ENCODE results near the gene SP2.
"Not testable (repeated sequence)": the region's sequence is repeated elsewhere in the genome, so short reads cannot be mapped to it uniquely, and the experiment has no call there.

SP2 gene

DNA sequence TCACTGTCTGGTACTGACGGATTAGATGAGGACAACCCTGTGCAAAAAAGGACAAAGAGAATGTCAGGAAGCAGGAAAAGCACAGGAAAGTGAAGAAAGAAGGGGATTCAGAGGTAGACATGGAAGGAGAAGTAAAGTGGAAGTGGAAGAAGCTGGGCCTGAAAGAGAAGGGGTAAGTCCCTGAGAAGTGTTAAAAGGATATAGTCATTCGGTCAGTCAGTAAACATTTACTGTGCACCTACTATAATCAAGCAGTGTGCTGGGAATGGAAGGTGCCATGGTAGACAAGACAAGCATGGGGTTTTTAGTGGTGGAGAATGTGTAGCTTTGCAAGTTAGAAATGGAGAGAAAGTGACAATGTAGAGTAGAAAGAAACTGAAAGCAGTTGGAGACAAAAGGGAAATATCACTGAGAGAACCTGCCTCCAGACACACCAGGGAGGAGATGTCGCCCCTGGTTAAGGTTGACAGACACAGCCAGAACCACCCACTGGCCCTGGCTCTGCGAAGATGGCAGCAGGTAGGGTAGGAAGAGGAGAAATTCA is 4.4 kb upstream of the SP2 start:
- FAIRE-seq = no peak

- no peak for FAIRE-seq
Measured at GRCh38 chr17:47894498-47895346, 1.3 kb upstream of the SP2 start.

- no peak for FAIRE-seq
Measured at GRCh38 chr17:47895347-47895855, 635 bp upstream of the SP2 start.

- FAIRE-seq = no peak
Measured at GRCh38 chr17:47896672-47897490, 845 bp downstream of the SP2 start.

DNA sequence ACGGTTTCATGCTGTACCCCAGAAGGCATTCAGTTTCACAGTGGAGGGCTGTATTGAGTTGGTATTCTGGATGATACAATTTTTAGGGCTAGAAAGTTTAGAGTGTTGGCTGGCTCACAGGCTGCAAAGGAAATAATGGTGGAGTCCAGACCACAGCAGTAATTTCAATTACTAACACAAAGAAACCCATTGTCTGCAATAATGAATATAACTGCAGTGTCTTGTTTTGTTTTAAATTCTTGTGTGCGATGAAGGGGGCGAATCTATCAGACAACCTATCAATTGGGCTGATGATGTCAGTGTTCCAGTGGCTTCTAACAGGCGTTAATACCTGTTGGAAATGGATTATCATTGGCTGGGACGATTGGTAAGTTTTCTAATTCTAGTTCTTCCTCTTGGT is 1.5 kb downstream of the SP2 start:
- no peak for FAIRE-seq

GRCh38 chr17:47898241-47898640 is 2.2 kb downstream of the SP2 start:
- no peak for FAIRE-seq

DNA sequence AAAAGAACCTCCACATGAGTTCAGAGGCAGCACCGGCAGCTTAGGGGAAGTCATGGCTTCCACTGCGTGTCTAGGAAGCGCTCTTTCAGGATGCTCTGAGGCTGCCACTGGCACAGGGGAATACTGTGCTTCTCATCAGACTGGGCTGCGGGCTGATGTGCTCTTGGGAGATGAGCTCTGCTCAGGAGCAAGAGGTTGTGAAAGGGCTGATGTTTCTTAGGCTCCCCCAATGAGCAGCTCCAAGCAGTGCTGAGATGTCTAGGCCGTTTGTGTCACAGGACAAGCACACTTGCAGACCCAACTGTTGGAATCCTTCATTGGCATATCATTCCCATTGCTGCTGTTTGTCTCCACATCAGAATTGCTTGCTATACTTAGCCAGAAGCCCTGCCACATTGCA is 3.6 kb downstream of the SP2 start:
- no peak for FAIRE-seq

GRCh38 chr17:47901423-47901822 is 5.4 kb downstream of the SP2 start:
- no peak for FAIRE-seq

- FAIRE-seq = no peak
Measured at GRCh38 chr17:47902039-47902744, 6.2 kb downstream of the SP2 start.

GRCh38 chr17:47905221-47905733 is 9.2 kb downstream of the SP2 start:
- no peak for FAIRE-seq

GRCh38 chr17:47906443-47906842 is 10.4 kb downstream of the SP2 start:
- no peak for FAIRE-seq

GRCh38 chr17:47907932-47908562 is 12.0 kb downstream of the SP2 start:
- no peak for FAIRE-seq

GRCh38 chr17:47913050-47913449 is 17.0 kb downstream of the SP2 start:
- FAIRE-seq = no peak

DNA sequence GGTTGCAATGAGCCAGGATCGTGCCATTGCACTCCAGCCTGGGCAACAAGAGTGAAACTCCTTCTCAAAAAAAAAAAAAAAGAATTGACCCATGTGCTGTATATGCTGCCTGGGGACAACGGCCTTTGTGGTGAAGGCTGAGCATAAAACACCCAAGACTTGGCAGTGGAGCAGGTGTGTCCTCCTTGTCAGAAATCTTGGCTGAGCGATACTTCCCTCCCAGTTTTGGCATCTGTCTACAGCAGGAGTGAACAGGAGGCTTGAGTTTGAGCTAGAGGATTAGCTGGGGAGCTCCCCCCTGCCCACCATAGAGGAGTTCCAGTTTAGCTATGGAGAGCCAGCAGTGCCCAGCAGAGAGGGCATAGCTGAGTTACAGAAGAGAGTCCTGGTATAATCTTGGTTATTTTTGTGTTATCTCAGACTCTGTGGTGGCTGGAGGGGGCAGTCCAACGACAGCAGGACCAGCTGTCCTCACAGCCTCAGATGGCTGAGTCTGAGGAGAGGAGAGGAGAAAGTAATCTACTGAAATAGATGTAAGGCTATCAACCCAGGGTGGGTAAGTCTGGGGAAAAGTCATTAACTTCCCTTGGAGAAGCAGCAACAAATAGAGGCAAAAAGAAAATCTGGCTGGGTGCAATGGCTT is 18.4 kb downstream of the SP2 start:
- FAIRE-seq = no peak

DNA sequence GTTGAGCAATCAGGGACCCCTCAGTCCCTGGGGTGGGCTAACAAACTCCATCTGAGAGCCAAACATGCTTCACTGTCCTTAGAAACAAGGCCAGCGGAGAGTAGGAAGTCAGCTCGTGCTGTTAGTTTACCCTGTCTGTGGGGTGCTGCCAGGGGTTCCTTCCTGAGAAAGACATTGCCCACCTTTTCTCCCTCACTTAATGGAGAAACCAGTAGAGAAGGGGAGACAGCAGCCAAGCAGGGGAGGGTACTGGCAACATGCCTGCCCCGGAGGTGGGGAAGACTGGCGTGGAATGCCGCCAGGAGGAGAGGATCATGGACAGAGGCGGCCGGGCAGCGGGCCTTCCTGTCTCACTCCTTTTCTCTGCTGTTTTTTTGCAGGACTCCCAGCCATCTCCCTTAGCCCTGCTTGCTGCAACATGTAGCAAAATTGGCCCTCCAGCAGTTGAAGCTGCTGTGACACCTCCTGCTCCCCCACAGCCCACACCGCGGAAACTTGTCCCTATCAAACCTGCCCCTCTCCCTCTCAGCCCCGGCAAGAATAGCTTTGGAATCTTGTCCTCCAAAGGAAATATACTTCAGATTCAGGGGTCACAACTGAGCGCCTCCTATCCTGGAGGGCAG is 19.9 kb downstream of the SP2 start:
- FAIRE-seq = no peak

GRCh38 chr17:47916489-47917208 is 20.6 kb downstream of the SP2 start:
- no peak for FAIRE-seq

GRCh38 chr17:47917581-47917980 is 21.5 kb downstream of the SP2 start:
- FAIRE-seq = no peak

- FAIRE-seq = no peak
Measured at GRCh38 chr17:47918006-47918405, 22.0 kb downstream of the SP2 start.

- FAIRE-seq = no peak
Measured at GRCh38 chr17:47918991-47919390, 23.0 kb downstream of the SP2 start.

GRCh38 chr17:47919889-47920288 is 23.9 kb downstream of the SP2 start:
- not testable (repeated sequence) for FAIRE-seq

Data from TTC549 (cell line).